Esophagus squamous epithelium (tissue), 5 donors: ENCODE results near the gene FAM209B. TPM values are rescaled to one million over a fixed set of nuclear protein-coding genes. Genes with fewer than 3 reads are reported as not detected.

ENCODE experiments used
- DNase-seq: peaks from one replicate; lab custom pipeline; 2025; lab: John Stamatoyannopoulos, UW
- H3K27ac ChIP-seq, 4 donors: fragments of 200-600 bp; sonication (generic); one replicate each; pipeline ENCODE4 v1.5.1; 2016 to 2019; ENCODE audit warnings: mild to moderate bottlenecking in 1 of 4
- H3K27me3 ChIP-seq, 4 donors: fragments of 200-600 bp; sonication (generic); 1 replicate in 3 of 4; 2 replicates in 1 of 4; pipeline versions ENCODE4 v1.5.1 to v1.6.0; 2017 to 2021; ENCODE audit warnings: antibody characterized with exemption in 1 of 4
- H3K36me3 ChIP-seq, 3 donors: fragments of 200-600 bp; sonication (generic); one replicate each; pipeline ENCODE4 v1.5.1; 2016 to 2019
- H3K4me1 ChIP-seq, 3 donors: fragments of 200-600 bp; sonication (generic); one replicate each; pipeline ENCODE4 v1.5.1; 2017 to 2019
- H3K4me3 ChIP-seq, 4 donors: fragments of 200-600 bp; sonication (generic); 1 replicate in 3 of 4; 2 replicates in 1 of 4; pipeline ENCODE4 v1.5.1; 2016 to 2019; ENCODE audit warnings: mild to moderate bottlenecking in 2 of 4, moderate library complexity in 1 of 4
- H3K9me3 ChIP-seq, 3 donors: fragments of 200-600 bp; sonication (generic); one replicate each; pipeline ENCODE4 v1.5.1; 2016 to 2019
- CTCF ChIP-seq, 6 experiments: fragments of 450-650 bp in 4 of 6; fragments of 200-600 bp in 2 of 6; sonication (generic) in 2 of 6; IDR thresholded peaks; one replicate each; pipeline ENCODE4 v1.5.1; 2016 to 2019; ENCODE audit warnings: antibody characterized with exemption in 6 of 6, mild to moderate bottlenecking in 4 of 6, moderate library complexity in 4 of 6
- POLR2A ChIP-seq, 4 donors: fragments of 450-650 bp; IDR thresholded peaks; one replicate each; pipeline ENCODE4 v1.6.1; 2017; ENCODE audit warnings: antibody characterized with exemption in 4 of 4, mild to moderate bottlenecking in 4 of 4, moderate library complexity in 3 of 4
- WGBS, 2 donors: methylation state at CpG; one replicate each; pipeline ENCODE4 v1.1.5; 2018; 5-methylcytosine and 5-hydroxymethylcytosine counted together
- intact Hi-C: fragments of 100-400 bp; cut with DNase I; formaldehyde crosslinking; loops from one replicate; pipeline ENCODE4 v1.15.0; 2022
- total RNA-seq, 4 donors: library from RNA; depleted of rRNA; stranded (reverse); fragments of >200 nt; gene quantifications; one replicate each; pipeline ENCODE4 v1.1.0, GENCODE V29; 2016
- donor health status: DM: yes; HTN: yes; CAD: no.

FAM209B gene
- total RNA-seq, 4 donors from 2014 or later = not detected

GRCh38 chr20:56517211-56517610, 15.8 kb upstream of the FAM209B start:
- Histone ChIP-seq H3K4me1 (no peaks in the 10 kb centered on the region), H3K36me3 (peaks cover 28 to 92% (median 32%) of the 10 kb centered on the region in 3 donors), H3K9me3 (peaks cover 0 to 23% (median 16%) of the 10 kb centered on the region in 3 donors), H3K27ac (no peak overlapping the region), H3K27me3 (no peaks in the 10 kb centered on the region), H3K4me3 (no peak overlapping the region)
- intact Hi-C loops = no loop called here
- DNase-seq = no peak
- no peak for TF ChIP-seq POLR2A (IDR thresholded peaks at IDR 0.05)
- 94% methylated on average over 7 of the region's 7 CpGs; no CpG with 5 or more reads in 1 of the 2 donors for WGBS, 2 donors

- Histone ChIP-seq H3K9me3 (peaks cover 0 to 23% (median 16%) of the 10 kb centered on the region in 3 donors), H3K36me3 (peaks cover 28 to 88% (median 32%) of the 10 kb centered on the region in 3 donors), H3K4me1 (no peaks in the 10 kb centered on the region), H3K4me3 (no peak overlapping the region), H3K27me3 (no peaks in the 10 kb centered on the region), H3K27ac (no peak overlapping the region)
- intact Hi-C loops = no loop called here
- no peak for DNase-seq
- no peak for TF ChIP-seq POLR2A (IDR thresholded peaks at IDR 0.05)
- no peak for TF ChIP-seq CTCF (IDR thresholded peaks at IDR 0.05)
- WGBS, 2 donors = 82 to 88% methylated on average over 6 to 7 of the region's 8 CpGs
These were observed 15.4 kb upstream of the FAM209B start for GRCh38 chr20:56517641-56518040.

GRCh38 chr20:56518126-56518525, 14.9 kb upstream of the FAM209B start:
- H3K4me1 ChIP-seq = no peaks in the 10 kb centered on the region
- peaks cover 0 to 23% (median 16%) of the 10 kb centered on the region in 3 donors for H3K9me3 ChIP-seq
- TF ChIP-seq CTCF (IDR thresholded peaks at IDR 0.05) = no peak
- no peak for TF ChIP-seq POLR2A (IDR thresholded peaks at IDR 0.05)
- no peaks in the 10 kb centered on the region for H3K27me3 ChIP-seq
- 90% methylated on average over 11 of the region's 14 CpGs; no CpG with 5 or more reads in 1 of the 2 donors for WGBS, 2 donors
- H3K4me3 ChIP-seq = no peak overlapping the region
- H3K27ac ChIP-seq = no peak overlapping the region
- intact Hi-C loops = no loop called here
- peaks cover 28 to 83% (median 32%) of the 10 kb centered on the region in 3 donors for H3K36me3 ChIP-seq
- no peak for DNase-seq

GRCh38 chr20:56518721-56519398, 14.2 kb upstream of the FAM209B start:
- DNase-seq = no peak
- Histone ChIP-seq H3K4me3 (no peak overlapping the region), H3K4me1 (no peaks in the 10 kb centered on the region), H3K9me3 (peaks cover 0 to 23% (median 16%) of the 10 kb centered on the region in 3 donors), H3K27me3 (no peaks in the 10 kb centered on the region), H3K27ac (no peak overlapping the region), H3K36me3 (peaks cover 27 to 75% (median 28%) of the 10 kb centered on the region in 3 donors)
- intact Hi-C loops = no loop called here
- TF ChIP-seq POLR2A (IDR thresholded peaks at IDR 0.05) (no peak), CTCF (IDR thresholded peaks at IDR 0.05) (no peak)
- WGBS, 2 donors = 90 to 93% methylated on average over 9 to 10 of the region's 10 CpGs

- no peak for DNase-seq
These were observed 13.5 kb upstream of the FAM209B start for GRCh38 chr20:56519551-56519950.

More at GRCh38 chr20:56519551-56519950, 13.5 kb upstream of the FAM209B start:
- TF ChIP-seq POLR2A (IDR thresholded peaks at IDR 0.05) (no peak), CTCF (IDR thresholded peaks at IDR 0.05) (no peak)
- H3K36me3 ChIP-seq = peaks cover 26 to 69% (median 28%) of the 10 kb centered on the region in 3 donors
- intact Hi-C loops = no loop called here
- H3K9me3 ChIP-seq = peaks cover 0 to 23% (median 16%) of the 10 kb centered on the region in 3 donors
- no peaks in the 10 kb centered on the region for H3K27me3 ChIP-seq
- no peaks in the 10 kb centered on the region for H3K4me1 ChIP-seq
- 98 to 100% methylated on average over 10 of the region's 10 CpGs for WGBS, 2 donors
- H3K27ac ChIP-seq = no peak overlapping the region
- H3K4me3 ChIP-seq = no peak overlapping the region
